ENCODE results near the gene RBM20.

Gene RBM20

GRCh38 chr10:110804376-110804775, 160.2 kb downstream of the RBM20 start:
- DNase-seq (ENCODE audit: extremely low read depth, low read depth) = no peak
- H3K4me3 ChIP-seq (replicated peaks; ENCODE audit: low read depth, low read length) = no peak overlapping the region
- TF ChIP-seq, protein P1, sequence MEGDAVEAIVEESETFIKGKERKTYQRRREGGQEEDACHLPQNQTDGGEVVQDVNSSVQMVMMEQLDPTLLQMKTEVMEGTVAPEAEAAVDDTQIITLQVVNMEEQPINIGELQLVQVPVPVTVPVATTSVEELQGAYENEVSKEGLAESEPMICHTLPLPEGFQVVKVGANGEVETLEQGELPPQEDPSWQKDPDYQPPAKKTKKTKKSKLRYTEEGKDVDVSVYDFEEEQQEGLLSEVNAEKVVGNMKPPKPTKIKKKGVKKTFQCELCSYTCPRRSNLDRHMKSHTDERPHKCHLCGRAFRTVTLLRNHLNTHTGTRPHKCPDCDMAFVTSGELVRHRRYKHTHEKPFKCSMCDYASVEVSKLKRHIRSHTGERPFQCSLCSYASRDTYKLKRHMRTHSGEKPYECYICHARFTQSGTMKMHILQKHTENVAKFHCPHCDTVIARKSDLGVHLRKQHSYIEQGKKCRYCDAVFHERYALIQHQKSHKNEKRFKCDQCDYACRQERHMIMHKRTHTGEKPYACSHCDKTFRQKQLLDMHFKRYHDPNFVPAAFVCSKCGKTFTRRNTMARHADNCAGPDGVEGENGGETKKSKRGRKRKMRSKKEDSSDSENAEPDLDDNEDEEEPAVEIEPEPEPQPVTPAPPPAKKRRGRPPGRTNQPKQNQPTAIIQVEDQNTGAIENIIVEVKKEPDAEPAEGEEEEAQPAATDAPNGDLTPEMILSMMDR (IDR thresholded peaks at IDR 0.05; ENCODE audit: low read depth, low read length, missing control alignments) = no peak

- TF ChIP-seq, protein P1 (IDR thresholded peaks at IDR 0.05; ENCODE audit: low read depth, low read length, missing control alignments) = no peak
- no peak overlapping the region for H3K4me3 ChIP-seq (replicated peaks; ENCODE audit: low read depth, low read length)
- no peak for DNase-seq (ENCODE audit: extremely low read depth, low read depth)
Observed at GRCh38 chr10:110805292-110805691, 161.2 kb downstream of the RBM20 start.

DNA sequence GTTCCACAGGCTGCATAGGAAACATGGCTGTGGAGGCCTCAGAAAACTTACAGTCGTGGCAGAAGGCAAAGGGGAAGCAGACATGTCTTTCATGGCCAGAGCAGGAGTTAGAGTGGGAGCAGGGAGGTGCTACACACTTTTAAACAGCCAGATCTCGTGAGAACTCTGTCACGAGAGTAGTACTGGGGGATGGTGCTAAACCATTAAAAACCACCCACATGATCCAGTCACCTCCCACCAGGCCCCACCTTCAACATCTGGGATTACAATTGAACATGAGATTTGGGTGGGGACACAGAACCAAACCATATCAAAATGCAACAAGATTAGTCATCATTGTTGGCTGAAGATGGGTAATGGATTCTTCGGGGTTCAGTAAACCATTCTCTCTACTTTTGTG, 162.2 kb downstream of the RBM20 start:
- TF ChIP-seq, protein P1 (IDR thresholded peaks at IDR 0.05; ENCODE audit: low read depth, low read length, missing control alignments) = no peak
- DNase-seq (ENCODE audit: extremely low read depth, low read depth) = no peak
- no peak overlapping the region for H3K4me3 ChIP-seq (replicated peaks; ENCODE audit: low read depth, low read length)

GRCh38 chr10:110808123-110808522, 164.0 kb downstream of the RBM20 start:
- no peak overlapping the region for H3K4me3 ChIP-seq (replicated peaks; ENCODE audit: low read depth, low read length)
- TF ChIP-seq, protein P1 (IDR thresholded peaks at IDR 0.05; ENCODE audit: low read depth, low read length, missing control alignments) = no peak
- DNase-seq (ENCODE audit: extremely low read depth, low read depth) = no peak

DNA sequence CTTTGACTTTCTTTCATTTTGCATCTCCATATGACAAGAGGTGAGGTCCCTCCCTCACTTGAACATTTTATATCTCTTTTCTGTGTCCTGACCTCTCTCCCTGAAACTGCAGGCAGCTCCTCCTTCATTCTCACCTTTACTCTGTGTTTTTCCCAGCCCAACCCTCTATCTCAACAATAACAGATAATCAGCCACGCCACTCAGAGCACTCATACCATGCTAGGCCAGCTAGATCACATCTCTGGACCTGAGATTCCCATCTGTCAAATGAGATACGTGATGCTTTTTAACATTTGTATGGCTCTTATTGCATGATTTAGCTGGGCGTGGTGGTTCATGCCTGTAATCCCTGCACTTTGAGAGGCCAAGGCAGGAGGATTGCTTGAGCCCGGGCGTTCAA, 164.5 kb downstream of the RBM20 start:
- TF ChIP-seq, protein P1 (IDR thresholded peaks at IDR 0.05; ENCODE audit: low read depth, low read length, missing control alignments) = no peak
- H3K4me3 ChIP-seq (replicated peaks; ENCODE audit: low read depth, low read length) = no peak overlapping the region
- no peak for DNase-seq (ENCODE audit: extremely low read depth, low read depth)

GRCh38 chr10:110810625-110811024, 166.5 kb downstream of the RBM20 start:
- TF ChIP-seq, protein P1 (IDR thresholded peaks at IDR 0.05; ENCODE audit: low read depth, low read length, missing control alignments) = no peak
- no peak for DNase-seq (ENCODE audit: extremely low read depth, low read depth)
- H3K4me3 ChIP-seq (replicated peaks; ENCODE audit: low read depth, low read length) = no peak overlapping the region
